ENCODE results near the gene DHX15. TPM values are rescaled to one million over a fixed set of nuclear protein-coding genes. Genes with fewer than 3 reads are reported as not detected.
A peak's percentile ranks its signal among the peaks of the same experiment; 100 is the strongest.

The DHX15 gene
- total RNA-seq, 1 donor from 2014 or later: 130 TPM

GRCh38 chr4:24583451-24584210, 723 bp downstream of the DHX15 start:
- peak overlapping the region; percentile 99 for H3K27ac ChIP-seq (ENCODE audit: low read depth, low read length)
- H3K4me3 Mint-ChIP-seq (ENCODE audit: unreplicated experiment): peak overlapping the region; percentile 96
- H2AFZ ChIP-seq (ENCODE audit: low read depth, low read length): peak overlapping the region; percentile 85
- no peaks in the 10 kb centered on the region for H3K27me3 Mint-ChIP-seq (ENCODE audit: low read depth, unreplicated experiment)
- H3K27ac Mint-ChIP-seq (ENCODE audit: unreplicated experiment): peak overlapping the region; percentile 67
- H3K4me3 ChIP-seq (ENCODE audit: insufficient read depth, low read depth, low read length): peak overlapping the region; percentile 86
- H3K79me2 ChIP-seq (ENCODE audit: insufficient read depth, low read length): peaks cover 58% of the 10 kb centered on the region
- TF ChIP-seq CTCF (IDR thresholded peaks at IDR 0.05; ENCODE audit: insufficient read depth, low read depth, low read length): no peak
- no peak for TF ChIP-seq EZH2 (IDR thresholded peaks at IDR 0.05; ENCODE audit: insufficient read depth, low read length)
- peaks cover 47% of the 10 kb centered on the region for H4K20me1 ChIP-seq (ENCODE audit: insufficient read depth, low read length)
- peaks cover 15% of the 10 kb centered on the region for H3K4me1 Mint-ChIP-seq (ENCODE audit: low read depth, unreplicated experiment)
- no peaks in the 10 kb centered on the region for H3K9me3 ChIP-seq (ENCODE audit: insufficient read depth, low read depth, low read length)
- DNase-seq (ENCODE audit: low read depth) (peak; percentile 49), FAIRE-seq (no peak)
- H3K4me2 ChIP-seq (ENCODE audit: low read length): peak overlapping the region; percentile 91
- no peaks in the 10 kb centered on the region for H3K27me3 ChIP-seq (ENCODE audit: insufficient read depth, low read length)
- H3K36me3 Mint-ChIP-seq (ENCODE audit: low read depth, unreplicated experiment): no peaks in the 10 kb centered on the region
- H3K9ac ChIP-seq (ENCODE audit: low read length): peak overlapping the region; percentile 100
- H3K36me3 ChIP-seq (ENCODE audit: insufficient read depth, low read length): peaks cover 4% of the 10 kb centered on the region
- peaks cover 10% of the 10 kb centered on the region for H3K4me1 ChIP-seq (ENCODE audit: insufficient read depth, low read length)
- no peaks in the 10 kb centered on the region for H3K9me3 Mint-ChIP-seq (ENCODE audit: unreplicated experiment)

DNA sequence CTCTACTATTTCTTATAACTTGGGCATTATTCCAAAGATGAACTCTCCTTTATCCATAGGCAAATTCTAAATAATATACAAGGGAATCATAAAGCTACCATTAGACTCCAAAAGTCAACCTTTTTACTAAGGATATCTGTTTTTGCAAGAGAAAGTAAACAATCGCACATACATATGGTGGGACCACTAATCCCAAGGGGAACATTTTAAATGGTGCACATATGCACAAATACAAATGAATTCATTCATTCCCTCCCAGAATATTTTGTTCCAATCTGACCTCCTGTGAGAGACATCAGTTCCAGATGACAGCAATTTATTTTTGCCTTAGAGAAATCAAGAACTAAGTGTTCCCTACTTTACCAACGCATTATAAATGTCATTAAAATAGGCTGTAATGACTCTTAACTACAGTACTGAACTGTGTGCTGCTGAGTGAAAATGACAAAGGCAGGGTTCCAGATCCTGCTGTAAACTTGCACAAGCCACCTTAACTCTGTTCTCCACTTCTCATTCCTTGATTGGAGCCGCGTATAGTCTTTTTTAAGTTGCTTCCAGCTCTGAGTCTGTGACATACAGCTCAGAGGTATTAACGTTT, 2.0 kb downstream of the DHX15 start:
- Mint-ChIP-seq H3K4me1 (ENCODE audit: low read depth, unreplicated experiment) (peaks cover 25% of the 10 kb centered on the region), H3K4me3 (ENCODE audit: unreplicated experiment) (peak overlapping the region; percentile 96), H3K9me3 (ENCODE audit: unreplicated experiment) (no peaks in the 10 kb centered on the region), H3K36me3 (ENCODE audit: low read depth, unreplicated experiment) (no peaks in the 10 kb centered on the region), H3K27ac (ENCODE audit: unreplicated experiment) (no peak overlapping the region), H3K27me3 (ENCODE audit: low read depth, unreplicated experiment) (no peaks in the 10 kb centered on the region)
- Histone ChIP-seq H3K4me3 (ENCODE audit: insufficient read depth, low read depth, low read length) (peak overlapping the region; percentile 86), H3K4me1 (ENCODE audit: insufficient read depth, low read length) (peaks cover 10% of the 10 kb centered on the region), H3K9ac (ENCODE audit: low read length) (peak overlapping the region; percentile 100), H3K4me2 (ENCODE audit: low read length) (peak overlapping the region; percentile 91), H3K9me3 (ENCODE audit: insufficient read depth, low read depth, low read length) (no peaks in the 10 kb centered on the region), H3K27ac (ENCODE audit: low read depth, low read length) (no peak overlapping the region), H3K79me2 (ENCODE audit: insufficient read depth, low read length) (peaks cover 71% of the 10 kb centered on the region), H3K36me3 (ENCODE audit: insufficient read depth, low read length) (peaks cover 4% of the 10 kb centered on the region), H3K27me3 (ENCODE audit: insufficient read depth, low read length) (no peaks in the 10 kb centered on the region), H4K20me1 (ENCODE audit: insufficient read depth, low read length) (peaks cover 60% of the 10 kb centered on the region), H2AFZ (ENCODE audit: low read depth, low read length) (no peak overlapping the region)
- FAIRE-seq: no peak
- no peak for DNase-seq (ENCODE audit: low read depth)
- TF ChIP-seq EZH2 (IDR thresholded peaks at IDR 0.05; ENCODE audit: insufficient read depth, low read length): no peak

DNA sequence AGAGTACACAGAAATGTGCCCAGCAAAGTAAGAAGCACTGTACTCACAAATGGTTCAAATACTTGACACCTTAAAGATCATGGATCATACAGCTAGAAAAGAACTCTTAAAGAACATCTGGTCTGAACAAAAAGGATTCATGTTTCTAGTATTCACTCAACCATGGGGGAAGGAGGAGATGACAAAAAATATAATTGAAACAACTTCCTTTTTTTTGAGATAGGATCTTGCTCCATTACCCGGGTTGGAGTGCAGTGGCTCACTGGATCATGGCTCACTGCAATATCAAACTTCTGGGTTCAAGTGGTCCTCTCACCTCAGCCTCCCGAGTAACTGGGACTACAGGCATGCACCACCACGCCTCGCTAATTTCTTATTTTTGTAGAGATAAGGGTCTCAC, 6.0 kb downstream of the DHX15 start:
- Histone ChIP-seq H3K4me1 (ENCODE audit: insufficient read depth, low read length) (peaks cover 10% of the 10 kb centered on the region), H4K20me1 (ENCODE audit: insufficient read depth, low read length) (peaks cover 96% of the 10 kb centered on the region), H3K9me3 (ENCODE audit: insufficient read depth, low read depth, low read length) (no peaks in the 10 kb centered on the region), H3K27me3 (ENCODE audit: insufficient read depth, low read length) (no peaks in the 10 kb centered on the region), H3K27ac (ENCODE audit: low read depth, low read length) (no peak overlapping the region), H3K9ac (ENCODE audit: low read length) (no peak overlapping the region), H3K79me2 (ENCODE audit: insufficient read depth, low read length) (peaks cover 100% of the 10 kb centered on the region), H2AFZ (ENCODE audit: low read depth, low read length) (no peak overlapping the region), H3K4me3 (ENCODE audit: insufficient read depth, low read depth, low read length) (no peak overlapping the region), H3K4me2 (ENCODE audit: low read length) (peak overlapping the region; percentile 42), H3K36me3 (ENCODE audit: insufficient read depth, low read length) (peaks cover 28% of the 10 kb centered on the region)
- no peak for FAIRE-seq
- H3K4me1 Mint-ChIP-seq (ENCODE audit: low read depth, unreplicated experiment): peaks cover 32% of the 10 kb centered on the region
- H3K9me3 Mint-ChIP-seq (ENCODE audit: unreplicated experiment): no peaks in the 10 kb centered on the region
- peaks cover 13% of the 10 kb centered on the region for H3K36me3 Mint-ChIP-seq (ENCODE audit: low read depth, unreplicated experiment)
- H3K4me3 Mint-ChIP-seq (ENCODE audit: unreplicated experiment): no peak overlapping the region
- TF ChIP-seq CTCF (IDR thresholded peaks at IDR 0.05; ENCODE audit: insufficient read depth, low read depth, low read length) (no peak), EZH2 (IDR thresholded peaks at IDR 0.05; ENCODE audit: insufficient read depth, low read length) (no peak)
- H3K27me3 Mint-ChIP-seq (ENCODE audit: low read depth, unreplicated experiment): no peaks in the 10 kb centered on the region
- no peak for DNase-seq (ENCODE audit: low read depth)
- H3K27ac Mint-ChIP-seq (ENCODE audit: unreplicated experiment): no peak overlapping the region

Data from astrocyte (in vitro differentiated cells and primary cell).